GM04504 (cell line): ENCODE results near the gene ABCA12.

ENCODE experiments used
- DNase-seq: peaks from one replicate; pipeline ENCODE4 v3.0.0-alpha.2; 2012; ENCODE audit warnings: low read depth

Gene ABCA12

GRCh38 chr2:215036314-215036713 lies 102.1 kb downstream of the ABCA12 start:
- DNase-seq, result no peak

GRCh38 chr2:215034154-215034553 lies 104.3 kb downstream of the ABCA12 start:
- no peak for DNase-seq

- DNase-seq, result no peak
These were observed 106.3 kb downstream of the ABCA12 start for GRCh38 chr2:215032153-215032552.

GRCh38 chr2:215031321-215031720 lies 107.1 kb downstream of the ABCA12 start:
- DNase-seq, result no peak

GRCh38 chr2:215029936-215030335 lies 108.5 kb downstream of the ABCA12 start:
- no peak for DNase-seq

GRCh38 chr2:215028231-215028630 lies 110.2 kb downstream of the ABCA12 start:
- DNase-seq, result peak; percentile 9

- no peak for DNase-seq
These were observed 110.6 kb downstream of the ABCA12 start for GRCh38 chr2:215027779-215028178.

GRCh38 chr2:215022910-215023309 lies 115.5 kb downstream of the ABCA12 start:
- DNase-seq, result no peak

GRCh38 chr2:215022418-215022817 lies 116.0 kb downstream of the ABCA12 start:
- peak; percentile 38 for DNase-seq

- DNase-seq, result no peak
These were observed 118.1 kb downstream of the ABCA12 start for GRCh38 chr2:215020283-215020682.

GRCh38 chr2:215019521-215020145 lies 118.8 kb downstream of the ABCA12 start:
- DNase-seq, result no peak

GRCh38 chr2:215019085-215019484 lies 119.3 kb downstream of the ABCA12 start:
- no peak for DNase-seq

GRCh38 chr2:215015421-215015820 lies 123.0 kb downstream of the ABCA12 start:
- no peak for DNase-seq

- DNase-seq, result no peak
These were observed 128.0 kb downstream of the ABCA12 start for GRCh38 chr2:215010390-215010789.

- DNase-seq, result no peak
These were observed 135.4 kb downstream of the ABCA12 start for GRCh38 chr2:215003001-215003400.

GRCh38 chr2:215002500-215002899 lies 135.9 kb downstream of the ABCA12 start:
- DNase-seq, result no peak

GRCh38 chr2:215000721-215001120 lies 137.7 kb downstream of the ABCA12 start:
- DNase-seq, result no peak

- DNase-seq, result no peak
These were observed 142.3 kb downstream of the ABCA12 start for GRCh38 chr2:214995926-214996670.

GRCh38 chr2:214995409-214995808 lies 143.0 kb downstream of the ABCA12 start:
- DNase-seq, result no peak

GRCh38 chr2:214992911-214993310 lies 145.5 kb downstream of the ABCA12 start:
- no peak for DNase-seq

GRCh38 chr2:214989187-214989586 lies 149.2 kb downstream of the ABCA12 start:
- DNase-seq, result no peak

GRCh38 chr2:214987261-214987660 lies 151.2 kb downstream of the ABCA12 start:
- DNase-seq, result peak; percentile 44

GRCh38 chr2:214985619-214986018 lies 152.8 kb downstream of the ABCA12 start:
- DNase-seq, result no peak

- no peak for DNase-seq
These were observed 172.0 kb downstream of the ABCA12 start for GRCh38 chr2:214966420-214966819.
